OCI-LY7 (cell line): ENCODE measurements around the gene NAPG.
"Not testable (repeated sequence)": the region's sequence is repeated elsewhere in the genome, so short reads cannot be mapped to it uniquely, and the experiment has no call there.

Source experiments
- CTCF ChIP-seq: fragments of 200-600 bp; sonication (generic); conservative IDR thresholded peaks from 2 replicates; pipeline ENCODE4 v1.5.1; 2014; ENCODE audit warnings: mild to moderate bottlenecking, antibody characterized with exemption, low read length, moderate library complexity, mixed read lengths
- EZH2phosphoT487 ChIP-seq: fragments of 200-600 bp; sonication (generic); IDR thresholded peaks from 2 replicates; pipeline ENCODE4 v1.6.1; 2018; ENCODE audit warnings: low read depth, borderline replicate concordance, mild to moderate bottlenecking, mixed run types, antibody characterized with exemption, low read length, moderate library complexity, mixed read lengths

GRCh38 chr18:10539124-10539523, 13.3 kb downstream of the NAPG start:
- TF ChIP-seq CTCF, EZH2phosphoT487: not testable (repeated sequence)
